ENCODE measurements around the gene IDI1. TPM values are rescaled to one million over a fixed set of nuclear protein-coding genes. Genes with fewer than 3 reads are reported as not detected.
A peak's percentile ranks its signal among the peaks of the same experiment; 100 is the strongest.

The IDI1 gene
- total and polyA plus RNA-seq, 10 donors: 43.9 to 136 (median 65.5) TPM

DNA sequence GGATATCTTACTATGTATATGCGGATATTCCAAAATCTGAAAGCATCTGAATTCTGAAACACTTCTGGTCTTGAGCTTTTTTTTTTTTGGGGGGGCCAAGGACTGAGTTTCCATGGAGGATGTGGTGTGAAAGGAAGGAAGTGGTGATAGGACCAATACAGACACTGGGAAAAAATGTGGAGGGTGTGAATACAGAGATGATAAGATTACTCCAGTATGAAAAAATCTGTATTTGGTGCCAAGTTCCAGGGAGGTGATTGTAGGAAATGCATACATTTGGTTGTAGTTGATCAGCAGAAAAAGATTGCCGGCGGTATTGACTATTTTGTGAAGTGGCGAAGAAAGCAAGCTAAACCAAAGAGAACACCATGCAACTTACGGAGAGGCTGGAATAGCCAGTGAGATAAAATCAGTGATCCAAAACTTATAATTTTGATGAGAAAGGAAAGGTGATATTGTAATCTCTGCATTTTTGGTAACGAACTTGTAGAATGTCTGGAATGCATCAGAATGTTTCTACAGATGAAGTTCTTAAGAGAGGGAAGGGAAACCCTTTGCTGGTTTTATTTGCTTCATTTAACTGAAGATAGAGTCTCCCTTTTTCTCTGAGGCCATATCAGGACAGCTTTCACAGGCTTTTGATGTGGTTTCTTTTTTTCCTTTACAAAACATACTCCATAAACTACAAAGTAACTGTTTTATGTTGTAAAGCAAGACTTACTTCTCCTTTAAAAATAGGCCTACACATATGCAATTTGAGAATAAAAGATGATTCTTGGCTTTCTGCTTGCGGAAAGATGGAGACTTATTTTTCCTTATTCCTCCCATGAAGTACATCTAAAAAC is 13.2 kb upstream of the IDI1 start:
- no peak for TF ChIP-seq POLR2AphosphoS5 (IDR thresholded peaks at IDR 0.05)
- TF ChIP-seq POLR2A (IDR thresholded peaks at IDR 0.05): no peak
- TF ChIP-seq, protein P1, sequence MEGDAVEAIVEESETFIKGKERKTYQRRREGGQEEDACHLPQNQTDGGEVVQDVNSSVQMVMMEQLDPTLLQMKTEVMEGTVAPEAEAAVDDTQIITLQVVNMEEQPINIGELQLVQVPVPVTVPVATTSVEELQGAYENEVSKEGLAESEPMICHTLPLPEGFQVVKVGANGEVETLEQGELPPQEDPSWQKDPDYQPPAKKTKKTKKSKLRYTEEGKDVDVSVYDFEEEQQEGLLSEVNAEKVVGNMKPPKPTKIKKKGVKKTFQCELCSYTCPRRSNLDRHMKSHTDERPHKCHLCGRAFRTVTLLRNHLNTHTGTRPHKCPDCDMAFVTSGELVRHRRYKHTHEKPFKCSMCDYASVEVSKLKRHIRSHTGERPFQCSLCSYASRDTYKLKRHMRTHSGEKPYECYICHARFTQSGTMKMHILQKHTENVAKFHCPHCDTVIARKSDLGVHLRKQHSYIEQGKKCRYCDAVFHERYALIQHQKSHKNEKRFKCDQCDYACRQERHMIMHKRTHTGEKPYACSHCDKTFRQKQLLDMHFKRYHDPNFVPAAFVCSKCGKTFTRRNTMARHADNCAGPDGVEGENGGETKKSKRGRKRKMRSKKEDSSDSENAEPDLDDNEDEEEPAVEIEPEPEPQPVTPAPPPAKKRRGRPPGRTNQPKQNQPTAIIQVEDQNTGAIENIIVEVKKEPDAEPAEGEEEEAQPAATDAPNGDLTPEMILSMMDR (IDR thresholded peaks at IDR 0.05 in 8 of 11, conservative IDR thresholded peaks at IDR 0.05 in 3 of 11): no peak
- 68 to 79% (median 73%) methylated on average over 7 of the region's 7 CpGs for WGBS, 5 donors
- Histone ChIP-seq H3K27me3 (replicated peaks in 1 of 7) (no peaks in the 10 kb centered on the region), H3K36me3 (peaks cover 0 to 34% (median 4%) of the 10 kb centered on the region in 6 donors), H3K9me3 (no peaks in the 10 kb centered on the region), H3K27ac (peak overlapping the region; percentile 29 to 100 (median 68)), H3K4me1 (peaks cover 41 to 96% (median 76%) of the 10 kb centered on the region in 6 donors), H3K4me3 (no peak overlapping the region)
- DNase-seq: no peak
- intact Hi-C loops (cut with DNase I; ENCODE audit: low total_unique reads): no loop called here

DNA sequence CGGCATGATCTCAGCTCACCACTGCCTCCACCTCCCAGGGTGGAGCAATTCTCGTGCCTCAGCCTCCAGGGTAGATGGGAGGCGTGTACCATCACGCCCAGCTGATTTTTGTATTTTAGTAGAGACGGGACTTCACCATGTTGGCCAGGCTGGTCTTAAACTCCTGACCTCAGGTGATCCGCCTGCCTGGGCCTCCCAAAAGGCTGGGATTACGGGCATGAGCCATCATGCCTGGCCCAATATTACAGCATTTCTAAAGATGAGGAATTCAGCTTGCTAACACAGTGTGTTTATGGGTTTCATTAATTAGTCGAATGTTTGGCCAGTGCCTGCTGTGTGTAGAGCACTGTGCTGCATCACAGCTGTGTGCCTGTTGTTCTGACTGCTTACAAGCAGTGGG is 11.0 kb upstream of the IDI1 start:
- intact Hi-C loops (cut with DNase I; ENCODE audit: low total_unique reads): loop anchor here (5.0 kb wide), 1 partner anchor 128 kb away; the partner anchor contains the start of gene LARP4B
- peaks cover 49 to 90% (median 83%) of the 10 kb centered on the region in 6 donors for H3K4me1 ChIP-seq

DNA sequence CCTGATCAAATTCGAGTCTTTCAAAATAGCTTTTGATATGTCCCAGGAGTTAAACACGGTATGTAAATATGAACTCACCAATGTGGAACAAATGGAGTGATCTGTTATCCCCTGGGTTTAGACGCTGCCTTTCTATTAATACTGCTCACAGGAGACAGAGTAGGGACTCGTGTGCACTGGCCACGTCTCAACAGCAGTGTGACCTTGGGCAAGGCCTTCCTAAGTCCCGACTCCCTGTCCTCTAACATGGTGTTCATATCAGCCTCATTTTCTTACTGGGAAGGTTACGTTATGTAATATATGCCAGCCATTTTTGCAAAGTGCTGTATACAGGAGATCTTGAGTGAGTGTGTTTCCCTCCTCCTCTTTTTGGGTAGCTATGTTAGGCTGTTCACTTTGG is 9.1 kb upstream of the IDI1 start:
- Histone ChIP-seq H3K4me3 (peak overlapping the region in 6 of 8 donors; percentile 88 to 99 (median 92)), H3K4me1 (peaks cover 58 to 90% (median 86%) of the 10 kb centered on the region in 6 donors), H3K27ac (peak overlapping the region in 7 of 8 donors; percentile 99 to 100 (median 100)), H3K27me3 (replicated peaks in 1 of 7) (no peaks in the 10 kb centered on the region), H3K36me3 (peaks cover 0 to 41% (median 14%) of the 10 kb centered on the region in 6 donors), H3K9me3 (no peaks in the 10 kb centered on the region)
- WGBS, 5 donors: 48 to 58% (median 52%) methylated on average over 7 of the region's 7 CpGs
- intact Hi-C loops (cut with DNase I; ENCODE audit: low total_unique reads): loop anchor here (5.0 kb wide), 1 partner anchor 126 kb away; the partner anchor contains the start of gene LARP4B
- TF ChIP-seq, protein P1 (IDR thresholded peaks at IDR 0.05 in 8 of 11, conservative IDR thresholded peaks at IDR 0.05 in 3 of 11): no peak
- no peak for TF ChIP-seq POLR2A (IDR thresholded peaks at IDR 0.05)
- DNase-seq: no peak

More for the DNA sequence above, 11.0 kb upstream of the IDI1 start:
- 92 to 94% (median 93%) methylated on average over 8 of the region's 8 CpGs for WGBS, 5 donors
- Histone ChIP-seq H3K36me3 (peaks cover 0 to 34% (median 4%) of the 10 kb centered on the region in 6 donors), H3K9me3 (no peaks in the 10 kb centered on the region), H3K4me3 (no peak overlapping the region), H3K27ac (peak overlapping the region in 2 of 8 donors; percentile 100), H3K27me3 (replicated peaks in 1 of 7) (no peaks in the 10 kb centered on the region)
- no peak for DNase-seq
- TF ChIP-seq POLR2AphosphoS5 (IDR thresholded peaks at IDR 0.05) (no peak), POLR2A (IDR thresholded peaks at IDR 0.05) (no peak)
- TF ChIP-seq, protein P1 (IDR thresholded peaks at IDR 0.05 in 8 of 11, conservative IDR thresholded peaks at IDR 0.05 in 3 of 11): no peak

DNA sequence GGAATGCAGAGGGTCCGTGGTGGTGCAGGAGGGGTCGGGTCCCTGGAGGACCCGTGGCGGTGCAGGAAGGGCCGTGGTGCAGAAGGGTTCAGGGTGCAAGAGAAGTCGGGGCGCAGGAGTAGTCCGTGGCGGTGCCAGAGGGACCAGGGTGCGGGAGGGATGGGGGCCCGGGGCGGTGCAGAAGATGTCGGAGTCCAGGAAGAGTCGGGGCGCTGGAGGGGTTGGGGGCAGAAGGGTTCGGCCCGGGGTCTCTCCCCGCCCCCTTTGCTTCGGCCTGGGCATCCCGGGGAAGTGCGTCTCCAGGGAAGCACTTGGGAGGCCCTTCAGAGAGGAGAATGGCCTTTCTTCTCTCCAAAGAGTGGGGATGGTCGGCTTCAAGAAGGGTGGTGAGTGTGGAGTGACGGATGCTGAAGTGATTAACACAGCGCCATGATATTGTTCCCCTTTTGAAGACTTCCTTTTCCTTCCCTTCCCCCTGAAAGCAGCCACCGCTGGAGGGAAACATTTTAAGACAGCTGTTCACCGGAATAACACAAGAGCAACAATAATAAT is 8.3 kb upstream of the IDI1 start:
- WGBS, 5 donors: 1 to 2% (median 1%) methylated on average over 22 to 26 of the region's 26 CpGs
- no peak for TF ChIP-seq POLR2AphosphoS5 (IDR thresholded peaks at IDR 0.05)
- TF ChIP-seq, protein P1 (IDR thresholded peaks at IDR 0.05 in 8 of 11, conservative IDR thresholded peaks at IDR 0.05 in 3 of 11): no peak
- TF ChIP-seq POLR2A (IDR thresholded peaks at IDR 0.05): no peak
- no peak for DNase-seq

More for the DNA sequence above, 8.3 kb upstream of the IDI1 start:
- H3K27ac ChIP-seq: peak overlapping the region; percentile 96 to 100 (median 100)
- H3K4me1 ChIP-seq: peaks cover 53 to 90% (median 79%) of the 10 kb centered on the region in 6 donors
- H3K4me3 ChIP-seq: peak overlapping the region; percentile 88 to 99 (median 95)
- H3K9me3 ChIP-seq: no peaks in the 10 kb centered on the region
- no peaks in the 10 kb centered on the region for H3K27me3 ChIP-seq (replicated peaks in 1 of 7)
- peaks cover 0 to 43% (median 22%) of the 10 kb centered on the region in 6 donors for H3K36me3 ChIP-seq
- intact Hi-C loops (cut with DNase I; ENCODE audit: low total_unique reads): loop anchor here (5.0 kb wide), 1 partner anchor 125 kb away; the partner anchor contains the start of gene LARP4B
